ENCODE measurements around the gene NAGS.

- TF ChIP-seq EZH2phosphoT487 (conservative IDR thresholded peaks at IDR 0.05; ENCODE audit: low read length): no peak
- TF ChIP-seq CTCF (IDR thresholded peaks at IDR 0.05; ENCODE audit: insufficient read depth, low read length, poor library complexity, severe bottlenecking): no peak
Measured at GRCh38 chr17:43979671-43980070, 24.8 kb upstream of the NAGS start.
